H1 (cell line): ENCODE data around the gene DOCK3. TPM values are rescaled to one million over a fixed set of nuclear protein-coding genes. Genes with fewer than 3 reads are reported as not detected.

ENCODE experiments used
- CTCF ChIA-PET: fragments of 300-600 bp; sonication (Branson Sonifier 250); formaldehyde crosslinking; loops from one replicate; lab custom pipeline; 2021; ENCODE audit not compliant: partially characterized antibody; lab: Charles Lee
- POLR2A ChIA-PET: fragments of 300-600 bp; sonication (Branson Sonifier 250); formaldehyde crosslinking; loops from one replicate; lab custom pipeline; 2021; ENCODE audit warnings: inconsistent platforms; ENCODE audit not compliant: partially characterized antibody; lab: Charles Lee
- DNase-seq, 2 experiments: peaks; one replicate each; pipeline versions ENCODE4 v3.0.0 to v3.0.0-alpha.2; 2010 to 2022; ENCODE audit warnings: low spot score in 2 of 2, low read depth in 1 of 2, mixed read lengths in 1 of 2
- FAIRE-seq: peaks from 2 replicates; lab custom pipeline; 2011; peaks lifted over from hg19 to GRCh38; lab: Jason Lieb, UNC
- H2AFZ ChIP-seq: 2 replicates; pipeline ENCODE4 v1.8.1; 2012; ENCODE audit warnings: low read length, inconsistent platforms
- H2AK5ac ChIP-seq: 2 replicates; pipeline ENCODE4 v1.6.1; 2013; ENCODE audit warnings: low read depth, low read length
- H2BK120ac ChIP-seq: replicated peaks from 2 replicates; pipeline ENCODE3; 2013; ENCODE audit warnings: low read depth, low read length, inconsistent platforms
- H2BK12ac ChIP-seq: 2 replicates; pipeline ENCODE4 v1.6.1; 2013; ENCODE audit warnings: low read depth, low read length
- H2BK15ac ChIP-seq: 2 replicates; pipeline ENCODE4 v1.6.1; 2013; ENCODE audit warnings: low read length
- H2BK20ac ChIP-seq: 2 replicates; pipeline ENCODE4 v1.6.1; 2013; ENCODE audit warnings: low read length
- H2BK5ac ChIP-seq: 2 replicates; pipeline ENCODE4 v1.6.1; 2013; ENCODE audit warnings: low read depth, low read length
- H3K14ac ChIP-seq: 2 replicates; pipeline ENCODE4 v1.6.1; 2013; ENCODE audit warnings: inconsistent platforms; ENCODE audit not compliant: insufficient read length
- H3K18ac ChIP-seq: 2 replicates; pipeline ENCODE4 v1.6.1; 2013; ENCODE audit warnings: low read length; ENCODE audit errors: extremely low read depth
- H3K23ac ChIP-seq: 2 replicates; pipeline ENCODE4 v1.6.1; 2013; ENCODE audit warnings: inconsistent platforms; ENCODE audit not compliant: insufficient read length
- H3K23me2 ChIP-seq: 2 replicates; pipeline ENCODE4 v1.6.1; 2013; ENCODE audit warnings: low read depth, low read length
- H3K27ac ChIP-seq: 2 replicates; pipeline ENCODE4 v1.6.1; 2011; ENCODE audit warnings: low read depth, low read length, inconsistent platforms
- H3K27me3 ChIP-seq, 4 experiments: replicated peaks in 1 of 4; 1 replicate in 1 of 4; 2 replicates in 3 of 4; pipeline versions ENCODE4 v1.6.1 to v1.8.1; 2011 to 2013; ENCODE audit warnings: low read length in 3 of 4, mild to moderate bottlenecking in 3 of 4, inconsistent platforms in 2 of 4, mixed read lengths in 2 of 4, moderate library complexity in 1 of 4; ENCODE audit not compliant: control insufficient read depth in 3 of 4, insufficient read depth in 3 of 4; ENCODE audit errors: extremely low read depth in 1 of 4
- H3K36me3 ChIP-seq, 4 experiments: 2 replicates each; pipeline versions ENCODE4 v1.6.1 to v1.8.1; 2011 to 2013; ENCODE audit warnings: mild to moderate bottlenecking in 4 of 4, low read length in 3 of 4, moderate library complexity in 2 of 4, control low read depth in 1 of 4, inconsistent platforms in 1 of 4; ENCODE audit not compliant: insufficient read depth in 4 of 4, control insufficient read depth in 2 of 4
- H3K4ac ChIP-seq: replicated peaks from 2 replicates; pipeline ENCODE3; 2013; ENCODE audit warnings: low read length, low read depth, mixed read lengths, inconsistent platforms; ENCODE audit not compliant: insufficient read length
- H3K4me1 ChIP-seq, 4 experiments: replicated peaks in 1 of 4; 1 replicate in 1 of 4; 2 replicates in 3 of 4; pipeline versions ENCODE4 v1.6.1 to v1.8.1; 2011 to 2013; ENCODE audit warnings: low read length in 3 of 4, inconsistent platforms in 2 of 4, mixed read lengths in 1 of 4; ENCODE audit not compliant: insufficient read depth in 4 of 4, control insufficient read depth in 3 of 4
- H3K4me2 ChIP-seq, 2 experiments: 2 replicates each; pipeline versions ENCODE4 v1.6.1 to v1.8.1; 2011 to 2013; ENCODE audit warnings: low read depth in 2 of 2, low read length in 2 of 2, control low read depth in 1 of 2, inconsistent platforms in 1 of 2, mild to moderate bottlenecking in 1 of 2; ENCODE audit not compliant: insufficient read depth in 1 of 2
- H3K4me3 ChIP-seq, 4 experiments: fragments of 200-600, 300-600 bp in 1 of 4; sonication (generic), shearing (Covaris generic), sonication (Bioruptor Twin) in 1 of 4; 2 replicates each; pipeline versions ENCODE4 v1.5.1 to v1.8.1; 2011 to 2016; ENCODE audit warnings: low read length in 4 of 4, low read depth in 3 of 4, control low read depth in 2 of 4, inconsistent platforms in 2 of 4, mild to moderate bottlenecking in 2 of 4, mixed read lengths in 1 of 4, moderate library complexity in 1 of 4; ENCODE audit not compliant: insufficient read depth in 2 of 4; ENCODE audit errors: extremely low read depth in 1 of 4
- H3K56ac ChIP-seq: replicated peaks from 2 replicates; pipeline ENCODE3; 2013; ENCODE audit warnings: low read depth, mild to moderate bottlenecking, mixed read lengths, low read length, inconsistent platforms; ENCODE audit not compliant: insufficient read length
- H3K79me1 ChIP-seq: 2 replicates; pipeline ENCODE4 v1.6.1; 2013; ENCODE audit warnings: low read depth, low read length, control low read depth
- H3K79me2 ChIP-seq, 2 experiments: 2 replicates each; pipeline versions ENCODE4 v1.6.1 to v1.8.1; 2012 to 2013; ENCODE audit warnings: low read length in 2 of 2, mild to moderate bottlenecking in 2 of 2, inconsistent platforms in 1 of 2; ENCODE audit not compliant: insufficient read depth in 2 of 2, control insufficient read depth in 1 of 2
- H3K9ac ChIP-seq, 4 experiments: replicated peaks in 1 of 4; 1 replicate in 1 of 4; 2 replicates in 3 of 4; pipeline versions ENCODE4 v1.6.1 to v1.8.1; 2011 to 2013; ENCODE audit warnings: low read depth in 3 of 4, low read length in 3 of 4, control low read depth in 2 of 4, mild to moderate bottlenecking in 2 of 4, moderate library complexity in 2 of 4, inconsistent platforms in 1 of 4; ENCODE audit errors: extremely low read depth in 1 of 4
- H3K9me3 ChIP-seq, 2 experiments: 2 replicates each; pipeline versions ENCODE4 v1.6.1 to v1.8.1; 2012 to 2013; ENCODE audit warnings: mild to moderate bottlenecking in 2 of 2, moderate library complexity in 2 of 2, control low read depth in 1 of 2, inconsistent platforms in 1 of 2, low read depth in 1 of 2, low read length in 1 of 2, mixed read lengths in 1 of 2; ENCODE audit not compliant: insufficient read depth in 2 of 2
- H4K20me1 ChIP-seq, 2 experiments: replicated peaks in 1 of 2; 2 replicates each; pipeline versions ENCODE3 to v1.8.1; 2011 to 2013; ENCODE audit warnings: inconsistent platforms in 2 of 2, low read length in 2 of 2, mild to moderate bottlenecking in 1 of 2; ENCODE audit not compliant: insufficient read depth in 2 of 2, control insufficient read depth in 1 of 2
- H4K5ac ChIP-seq: 2 replicates; pipeline ENCODE4 v1.6.1; 2013; ENCODE audit warnings: low read length, low read depth, mixed read lengths, inconsistent platforms; ENCODE audit not compliant: insufficient read length
- H4K8ac ChIP-seq: 2 replicates; pipeline ENCODE4 v1.8.0; 2013; ENCODE audit warnings: mild to moderate bottlenecking, moderate library complexity, low read length, inconsistent platforms; ENCODE audit not compliant: insufficient read depth; ENCODE audit errors: extremely low read depth
- H4K91ac ChIP-seq: replicated peaks from 2 replicates; pipeline ENCODE3; 2013; ENCODE audit warnings: low read length, mixed read lengths, inconsistent platforms; ENCODE audit not compliant: insufficient read length
- CEBPB ChIP-seq: IDR thresholded peaks from 2 replicates; pipeline ENCODE4 v1.6.1; 2012; ENCODE audit warnings: low read depth, low read length
- SP1 ChIP-seq: IDR thresholded peaks from 2 replicates; pipeline ENCODE4 v1.6.1; 2011; ENCODE audit warnings: low read depth, low read length
- WGBS, 2 experiments: shearing (Covaris generic) in 1 of 2; methylation state at CpG; one replicate each; pipeline versions ENCODE4 v1.1.6 to v1.1.7; 2013 to 2015; ENCODE audit warnings: low lambda C conversion rate in 2 of 2, mixed read lengths in 2 of 2, inconsistent platforms in 1 of 2, low coverage in 1 of 2, missing lambda C conversion rate in 1 of 2; ENCODE audit not compliant: insufficient replicate concordance in 2 of 2, insufficient coverage in 1 of 2, insufficient read length in 1 of 2; ENCODE audit errors: extremely low coverage in 1 of 2, missing lambda C conversion rate in 1 of 2; 5-methylcytosine and 5-hydroxymethylcytosine counted together
- polyA plus RNA-seq, 7 experiments: library from polyadenylated mRNA; depleted of rRNA in 3 of 7; stranded (reverse) in 5 of 7; unstranded in 2 of 7; fragments of >200 nt in 5 of 7; fragments of 200-250 nt in 2 of 7; gene quantifications; 1 replicate in 5 of 7; 2 replicates in 1 of 7; 4 replicates in 1 of 7; pipeline versions ENCODE4 v1.2.1 to v1.2.3, GENCODE V29; 2011 to 2013; ENCODE audit warnings: missing spikeins in 2 of 7, mixed read lengths in 2 of 7
- total RNA-seq: library from RNA; stranded (reverse); fragmentation: NEBNext Ultra II Directional; extraction: Animal tissue kit (Norgen Biotek cat#: 25700); gene quantifications from 2 replicates; pipeline ENCODE4 v1.2.1, GENCODE V29; 2021

Gene DOCK3
- total and polyA plus RNA-seq, 2 of the 8 experiments (the other 6 are each of a cell fraction or from before 2014, with no cell fraction given), result 2.7 to 5.0 TPM

- no peaks in the 10 kb centered on the region; a peak in 1 of 4 replicates for H3K79me2 ChIP-seq
- no peaks in the 10 kb centered on the region for H3K27me3 ChIP-seq
- no peak overlapping the region for H3K18ac ChIP-seq
- H3K9me3 ChIP-seq, result peaks cover 3 to 14% of the 10 kb centered on the region in 2 experiments
- H3K27ac ChIP-seq, result no peak overlapping the region
- H3K14ac ChIP-seq, result no peak overlapping the region
- H3K4me3 ChIP-seq, result no peak overlapping the region
- FAIRE-seq, result no peak
- no peak overlapping the region for H2BK20ac ChIP-seq
- no peak overlapping the region for H2AFZ ChIP-seq
- H2BK5ac ChIP-seq, result no peak overlapping the region
- DNase-seq, result no peak
- 91% methylated on average over 2 of the region's 2 CpGs; no CpG with 5 or more reads in 1 of the 2 experiments for WGBS, 2 experiments
- H3K36me3 ChIP-seq, result peaks cover 0 to 5% (median 0%) of the 10 kb centered on the region in 4 experiments; a peak in 1 of 8 replicates
- no peak overlapping the region for H3K4ac ChIP-seq
- no peak overlapping the region for H2BK120ac ChIP-seq
- peaks cover 0 to 11% (median 2%) of the 10 kb centered on the region in 4 experiments; a peak in 6 of 7 replicates for H3K4me1 ChIP-seq
- no peak overlapping the region for H3K23ac ChIP-seq
- H3K23me2 ChIP-seq, result no peaks in the 10 kb centered on the region; the same call in 1 of the 2 replicates
- no peak overlapping the region for H4K8ac ChIP-seq
- no peak overlapping the region for H2AK5ac ChIP-seq
- no peak overlapping the region for H3K56ac ChIP-seq
- no peaks in the 10 kb centered on the region for H4K20me1 ChIP-seq
- H2BK12ac ChIP-seq, result no peak overlapping the region
- H2BK15ac ChIP-seq, result no peak overlapping the region
- POLR2A ChIA-PET, result interaction anchor here (2.5 kb wide), 1 partner anchor 12 kb away, joined by 7 read pairs; no protein-coding TSS in a partner anchor
- no peak overlapping the region for H3K9ac ChIP-seq
- H3K79me1 ChIP-seq, result no peaks in the 10 kb centered on the region
- 0 out of 4 replicates have a peak overlapping the region, but pooled peaks of 1 of the 2 experiments have one; percentile 33 for H3K4me2 ChIP-seq
- H4K5ac ChIP-seq, result no peak overlapping the region
- CTCF ChIA-PET, result interaction anchor here (0.6 kb wide), 1 partner anchor 225 kb away, joined by 3 read pairs; no protein-coding TSS in a partner anchor
- no peak overlapping the region for H4K91ac ChIP-seq
- TF ChIP-seq CEBPB, result no peak
- no peak for TF ChIP-seq SP1
Observed at GRCh38 chr3:50807266-50807665, 132.5 kb downstream of the DOCK3 start.
